HepG2 (cell line): ENCODE data around the gene JPT2. TPM values are rescaled to one million over a fixed set of nuclear protein-coding genes. Genes with fewer than 3 reads are reported as not detected.

ENCODE experiments used
- ASH2L ChIP-seq: fragments of 300-600, 200-600 bp; sonication (generic); IDR thresholded peaks from 2 replicates; pipeline ENCODE4 v1.7.0; 2017; ENCODE audit warnings: low read depth, mild to moderate bottlenecking, moderate library complexity, mixed read lengths, low read length; ENCODE audit not compliant: insufficient read length
- EEA1 ChIP-seq: sonication (generic); formaldehyde crosslinking; IDR thresholded peaks from 2 replicates; pipeline ENCODE4 v1.5.1; 2020; ENCODE audit warnings: mild to moderate bottlenecking, missing genetic modification reagents, borderline replicate concordance
- ETV6 ChIP-seq: sonication (generic); formaldehyde crosslinking; conservative IDR thresholded peaks from 2 replicates; pipeline ENCODE4 v1.4.0; 2020; ENCODE audit warnings: missing genetic modification reagents
- GFI1 ChIP-seq: sonication (generic); formaldehyde crosslinking; IDR thresholded peaks from 2 replicates; pipeline ENCODE4 v1.5.0; 2020; ENCODE audit warnings: missing genetic modification reagents, mild to moderate bottlenecking, borderline replicate concordance
- HDAC2 ChIP-seq: sonication (generic); formaldehyde crosslinking; IDR thresholded peaks from 2 replicates; pipeline ENCODE4 v1.4.0; 2020; ENCODE audit warnings: missing genetic modification reagents
- KDM1A ChIP-seq: IDR thresholded peaks from 2 replicates; pipeline ENCODE4 v1.6.1; 2016; ENCODE audit warnings: missing compliant biosample characterization
- MAFF ChIP-seq: IDR thresholded peaks from 2 replicates; pipeline ENCODE4 v1.6.1; 2011; ENCODE audit warnings: low read depth, low read length, improper control_type of control experiment
- ONECUT2 ChIP-seq: sonication (generic); formaldehyde crosslinking; IDR thresholded peaks from 2 replicates; pipeline ENCODE4 v1.4.0; 2020; ENCODE audit warnings: missing genetic modification reagents
- PHB2 ChIP-seq: fragments of 450-650 bp; IDR thresholded peaks from 2 replicates; pipeline ENCODE4 v1.6.1; 2018; ENCODE audit not compliant: partially characterized antibody
- POGZ ChIP-seq: sonication (generic); formaldehyde crosslinking; IDR thresholded peaks from 2 replicates; pipeline ENCODE4 v1.4.0; 2020; ENCODE audit warnings: mild to moderate bottlenecking, missing genetic modification reagents
- RBM22 ChIP-seq: fragments of 200-400 bp; formaldehyde crosslinking; optimal IDR thresholded peaks from 2 replicates; pipeline ENCODE3; 2017; ENCODE audit warnings: mild to moderate bottlenecking, low read length, moderate library complexity
- SNAI1 ChIP-seq: sonication (generic); formaldehyde crosslinking; IDR thresholded peaks from 2 replicates; pipeline ENCODE4 v1.5.0; 2020; ENCODE audit warnings: mild to moderate bottlenecking, missing genetic modification reagents, borderline replicate concordance
- SOX5 ChIP-seq: IDR thresholded peaks from 2 replicates; pipeline ENCODE4 v1.6.1; 2016; ENCODE audit warnings: borderline replicate concordance
- TCF7 ChIP-seq: sonication (generic); IDR thresholded peaks from 2 replicates; pipeline ENCODE4 v1.6.1; 2016; ENCODE audit warnings: antibody characterized with exemption, low read depth
- TERF1 ChIP-seq: sonication (generic); formaldehyde crosslinking; IDR thresholded peaks from 2 replicates; pipeline ENCODE4 v1.8.0; 2022; ENCODE audit warnings: mild to moderate bottlenecking, missing genetic modification reagents, moderate library complexity
- THAP9 ChIP-seq: sonication (generic); formaldehyde crosslinking; IDR thresholded peaks from 2 replicates; pipeline ENCODE4; 2020; ENCODE audit warnings: missing genetic modification reagents, mild to moderate bottlenecking, borderline replicate concordance
- YEATS2 ChIP-seq: sonication (generic); formaldehyde crosslinking; IDR thresholded peaks from 2 replicates; pipeline ENCODE4 v1.4.0; 2020; ENCODE audit warnings: missing genetic modification reagents, borderline replicate concordance
- ZC3H13 ChIP-seq: sonication (generic); formaldehyde crosslinking; IDR thresholded peaks from 2 replicates; pipeline ENCODE4 v1.8.1; 2023; ENCODE audit warnings: mild to moderate bottlenecking, missing genetic modification reagents, moderate library complexity
- ZNF180 ChIP-seq: sonication (generic); formaldehyde crosslinking; IDR thresholded peaks from 2 replicates; pipeline ENCODE4 v1.4.0; 2020; ENCODE audit warnings: low read depth, missing genetic modification reagents, borderline replicate concordance
- ZNF232 ChIP-seq: sonication (generic); formaldehyde crosslinking; IDR thresholded peaks from 2 replicates; pipeline ENCODE4 v1.4.0; 2020; ENCODE audit warnings: missing genetic modification reagents, borderline replicate concordance
- ZNF256 ChIP-seq: sonication (generic); formaldehyde crosslinking; conservative IDR thresholded peaks from 2 replicates; pipeline ENCODE4 v1.4.0; 2020; ENCODE audit warnings: missing genetic modification reagents
- ZNF558 ChIP-seq: sonication (generic); formaldehyde crosslinking; IDR thresholded peaks from 2 replicates; pipeline ENCODE4 v1.9.0; 2022; ENCODE audit warnings: mild to moderate bottlenecking, missing genetic modification reagents, borderline replicate concordance
- ZNF598 ChIP-seq: sonication (generic); formaldehyde crosslinking; IDR thresholded peaks from 2 replicates; pipeline ENCODE4 v1.5.1; 2020; ENCODE audit warnings: mild to moderate bottlenecking, missing genetic modification reagents, borderline replicate concordance
- ZNF614 ChIP-seq: IDR thresholded peaks from 2 replicates; pipeline ENCODE4 v1.6.1; 2018; ENCODE audit warnings: missing biosample characterization, missing genetic modification reagents, inconsistent platforms, borderline replicate concordance
- polyA plus RNA-seq, 8 experiments: library from polyadenylated mRNA; depleted of rRNA in 3 of 8; stranded (reverse) in 7 of 8; unstranded in 1 of 8; fragments of >200 nt; fragmentation: Illumina TruSeq in 4 of 8; extraction: Trizol in 4 of 8; gene quantifications; 2 replicates each; pipeline versions ENCODE4 v1.2.1 to v1.2.3, GENCODE V29; 2011 to 2016; ENCODE audit warnings: low read depth in 4 of 8, missing spikeins in 1 of 8, mixed read lengths in 1 of 8; ENCODE audit not compliant: insufficient read depth in 1 of 8
- total RNA-seq, 5 experiments: library from RNA; depleted of rRNA; stranded (reverse); fragments of >200 nt; fragmentation: Illumina TruSeq; extraction: Trizol; gene quantifications; 2 replicates each; pipeline ENCODE4 v1.2.3, GENCODE V29; 2016; ENCODE audit warnings: low read depth in 1 of 5
- TF ChIP-seq, protein P1 (sequence below): sonication (generic); formaldehyde crosslinking; conservative IDR thresholded peaks from 2 replicates; pipeline ENCODE4 v1.4.0; 2020; ENCODE audit warnings: mild to moderate bottlenecking, missing genetic modification reagents, moderate library complexity

The JPT2 gene
- total and polyA plus RNA-seq, 2 of the 13 experiments (the other 11 are each of a cell fraction or from before 2014, with no cell fraction given): 53.5 to 89.4 TPM

DNA sequence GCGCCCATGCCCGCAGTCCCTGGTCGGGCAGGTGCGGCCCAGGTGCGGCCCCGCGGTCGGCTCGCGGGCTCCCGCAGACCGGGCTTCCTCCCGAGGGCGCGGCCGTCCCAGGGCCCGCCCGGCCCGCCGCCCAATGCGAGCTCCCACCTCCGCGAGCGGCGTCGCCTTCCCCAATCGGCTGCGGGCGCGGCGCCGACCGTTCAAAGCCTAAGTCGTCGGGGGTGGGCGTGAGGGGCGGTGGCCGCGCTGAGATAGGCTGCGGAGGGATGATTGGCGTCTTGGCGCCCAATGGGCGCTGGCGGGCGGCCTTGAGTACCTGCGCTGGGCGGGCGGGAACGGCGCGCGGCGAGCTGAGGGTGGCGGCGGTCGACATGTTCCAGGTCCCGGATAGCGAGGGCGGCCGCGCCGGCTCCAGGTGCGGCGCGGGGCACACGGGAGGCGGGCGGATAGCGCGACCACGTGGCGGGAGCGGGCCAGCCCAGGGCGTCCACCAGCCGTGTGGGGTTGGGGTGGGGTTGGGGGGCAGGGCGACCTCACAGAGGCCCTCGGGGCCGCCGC is at the start of gene JPT2 (continued):
- TF ChIP-seq THAP9 (CRISPR knock-in tag): no peak
- TF ChIP-seq KDM1A: no peak
- no peak for TF ChIP-seq ZNF256
- no peak for TF ChIP-seq ONECUT2 (CRISPR knock-in tag)
- no peak for TF ChIP-seq ZNF180 (CRISPR knock-in tag)
- no peak for TF ChIP-seq HDAC2 (CRISPR knock-in tag)
- no peak for TF ChIP-seq ZNF558 (CRISPR knock-in tag)
- no peak for TF ChIP-seq ZNF614
- 0 out of 2 replicates have a peak, but pooled peaks have one; percentile 20 for TF ChIP-seq EEA1
- no peak for TF ChIP-seq ZNF232
- no peak for TF ChIP-seq ASH2L
- no peak for TF ChIP-seq MAFF
- 0 out of 2 replicates have a peak, but pooled peaks have one; percentile 18 for TF ChIP-seq ETV6 (CRISPR knock-in tag)
- no peak for TF ChIP-seq SOX5
- no peak; the same call in 1 of the 2 replicates for TF ChIP-seq ZC3H13
- TF ChIP-seq GFI1 (CRISPR knock-in tag): no peak
- no peak for TF ChIP-seq ZNF598 (CRISPR knock-in tag)
- TF ChIP-seq YEATS2 (CRISPR knock-in tag): peak; percentile 42; the same call in 1 of the 2 replicates
- TF ChIP-seq TERF1: no peak
- TF ChIP-seq, protein P1, sequence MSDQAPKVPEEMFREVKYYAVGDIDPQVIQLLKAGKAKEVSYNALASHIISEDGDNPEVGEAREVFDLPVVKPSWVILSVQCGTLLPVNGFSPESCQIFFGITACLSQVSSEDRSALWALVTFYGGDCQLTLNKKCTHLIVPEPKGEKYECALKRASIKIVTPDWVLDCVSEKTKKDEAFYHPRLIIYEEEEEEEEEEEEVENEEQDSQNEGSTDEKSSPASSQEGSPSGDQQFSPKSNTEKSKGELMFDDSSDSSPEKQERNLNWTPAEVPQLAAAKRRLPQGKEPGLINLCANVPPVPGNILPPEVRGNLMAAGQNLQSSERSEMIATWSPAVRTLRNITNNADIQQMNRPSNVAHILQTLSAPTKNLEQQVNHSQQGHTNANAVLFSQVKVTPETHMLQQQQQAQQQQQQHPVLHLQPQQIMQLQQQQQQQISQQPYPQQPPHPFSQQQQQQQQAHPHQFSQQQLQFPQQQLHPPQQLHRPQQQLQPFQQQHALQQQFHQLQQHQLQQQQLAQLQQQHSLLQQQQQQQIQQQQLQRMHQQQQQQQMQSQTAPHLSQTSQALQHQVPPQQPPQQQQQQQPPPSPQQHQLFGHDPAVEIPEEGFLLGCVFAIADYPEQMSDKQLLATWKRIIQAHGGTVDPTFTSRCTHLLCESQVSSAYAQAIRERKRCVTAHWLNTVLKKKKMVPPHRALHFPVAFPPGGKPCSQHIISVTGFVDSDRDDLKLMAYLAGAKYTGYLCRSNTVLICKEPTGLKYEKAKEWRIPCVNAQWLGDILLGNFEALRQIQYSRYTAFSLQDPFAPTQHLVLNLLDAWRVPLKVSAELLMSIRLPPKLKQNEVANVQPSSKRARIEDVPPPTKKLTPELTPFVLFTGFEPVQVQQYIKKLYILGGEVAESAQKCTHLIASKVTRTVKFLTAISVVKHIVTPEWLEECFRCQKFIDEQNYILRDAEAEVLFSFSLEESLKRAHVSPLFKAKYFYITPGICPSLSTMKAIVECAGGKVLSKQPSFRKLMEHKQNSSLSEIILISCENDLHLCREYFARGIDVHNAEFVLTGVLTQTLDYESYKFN: no peak
- no peak for TF ChIP-seq SNAI1 (CRISPR knock-in tag)
- no peak for TF ChIP-seq PHB2
- TF ChIP-seq RBM22: no peak
- TF ChIP-seq POGZ (CRISPR knock-in tag): no peak
- peak; percentile 55; the same call in 1 of the 2 replicates for TF ChIP-seq TCF7
